Measurements from ENCODE around the gene PTCD3. TPM values are rescaled to one million over a fixed set of nuclear protein-coding genes. Genes with fewer than 3 reads are reported as not detected.

The PTCD3 gene
- total RNA-seq (2021; ENCODE audit: unreplicated experiment) (93.9 TPM), Bru-seq, nascent RNA (percentile 94 among the genes with signal in this experiment), BruChase-seq, experiment 1, labeled RNA remaining after a 2-hour chase (percentile 93 among the genes with signal in this experiment), BruChase-seq, experiment 2, labeled RNA remaining after a 6-hour chase (percentile 89 among the genes with signal in this experiment)
- 50.7 TPM for polyA plus RNA-seq (2012; ENCODE audit: insufficient read length)
- long read RNA-seq, full-length matches to known transcripts, result 47 of 83 reads
- long read RNA-seq, partial matches to known transcripts, result 15 of 83 reads
- long read RNA-seq, other reads (novel, unspliced or antisense), result 21 of 83 reads

DNA sequence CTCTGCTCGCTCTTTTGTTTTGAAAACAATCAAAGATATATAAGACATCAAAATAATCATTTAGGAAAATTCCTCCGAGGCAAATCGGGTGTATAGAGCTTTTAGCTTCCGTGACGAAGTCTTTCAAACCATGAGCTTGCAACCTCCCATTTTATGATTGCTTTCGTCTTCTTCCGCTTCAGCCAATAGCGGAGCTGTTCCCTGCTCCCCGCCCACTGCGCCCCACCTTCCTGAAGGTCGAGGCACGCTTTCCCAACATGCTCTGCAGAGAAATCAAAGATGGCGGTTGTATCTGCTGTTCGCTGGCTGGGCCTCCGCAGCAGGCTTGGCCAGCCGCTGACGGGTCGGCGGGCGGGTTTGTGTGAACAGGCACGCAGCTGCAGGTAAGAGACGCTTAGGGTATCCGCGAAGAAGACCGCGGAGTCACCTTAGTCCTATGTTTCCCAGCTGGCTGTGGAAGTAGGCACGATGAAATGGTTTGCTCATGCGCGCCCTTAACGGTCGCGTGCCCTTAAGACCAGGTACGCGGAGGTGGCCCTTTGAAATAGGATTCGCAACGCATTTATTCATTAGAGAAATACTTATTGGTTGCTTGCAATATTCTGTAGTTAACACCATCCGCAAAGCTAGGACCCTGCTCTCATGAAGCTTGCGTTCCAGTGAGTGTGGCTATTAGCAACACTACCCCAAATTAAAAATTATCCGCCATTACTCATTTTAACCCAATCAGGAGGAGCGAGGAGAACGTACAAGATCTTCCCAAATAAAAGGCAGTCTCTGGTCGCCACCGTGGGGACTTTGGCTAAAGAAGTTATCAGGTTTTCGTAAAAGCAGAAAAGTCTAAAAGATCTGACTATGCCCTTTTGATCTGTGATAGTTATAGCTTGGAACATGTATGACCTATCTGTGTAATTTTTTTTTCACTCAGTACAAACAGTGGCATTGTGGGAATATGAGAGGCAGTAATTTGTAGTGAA is at the start of gene PTCD3:
Gene PTCD3, plus strand, starts transcription at position 267 of the 977 bp plus-strand sequence. Its CDS starts 13 bp downstream, at position 280.
- H3K4me3 ChIP-seq (ENCODE audit: low read depth in 2 of 2, low read length in 2 of 2), result peak within 1 kb of the TSS; percentile 96 to 99
- ChIA-PET POLR2A (interaction anchor here (0.8 kb wide), 1 partner anchor 14 kb away, joined by 4 read pairs; no protein-coding TSS in a partner anchor), CTCF (interaction anchor here (1.0 to 1.1 kb wide), 2 partner anchors 18 to 19 kb away, joined by 3 to 13 read pairs; no protein-coding TSS in a partner anchor)
- H3K9me3 ChIP-seq (ENCODE audit: control insufficient read depth, insufficient read depth, low read depth, low read length), result no peaks in the 10 kb centered on the region
- H3K4me1 ChIP-seq (ENCODE audit: control insufficient read depth, insufficient read depth, low read length), result peaks cover 21% of the 10 kb centered on the region
- ATAC-seq (peak; percentile 97), DNase-seq (ENCODE audit: low read depth, low spot score) (peak; percentile 91)
- BruUV-seq (replicated peaks), result no TSS peak
- H3K27me3 ChIP-seq (ENCODE audit: control insufficient read depth, insufficient read depth, low read length), result no peaks in the 10 kb centered on the region
- peak within 1 kb of the TSS; percentile 99 for H3K27ac ChIP-seq (ENCODE audit: low read length)
- intact Hi-C loops (cut with micrococcal nuclease; ENCODE audit: unreplicated experiment), result no loop called here
- in situ Hi-C loops (cut with HindIII; ENCODE audit: low pct_unique_long_range_greater_than_20kb, low sequenced_read_pairs), result no loop called here
- no peak for TF ChIP-seq SIN3A (IDR thresholded peaks at IDR 0.05; ENCODE audit: borderline replicate concordance, insufficient read depth, low read depth, low read length)
- TF ChIP-seq POLR2AphosphoS5 (IDR thresholded peaks at IDR 0.05; ENCODE audit: low read depth, low read length), result peak; percentile 91
- TF ChIP-seq, protein P1, sequence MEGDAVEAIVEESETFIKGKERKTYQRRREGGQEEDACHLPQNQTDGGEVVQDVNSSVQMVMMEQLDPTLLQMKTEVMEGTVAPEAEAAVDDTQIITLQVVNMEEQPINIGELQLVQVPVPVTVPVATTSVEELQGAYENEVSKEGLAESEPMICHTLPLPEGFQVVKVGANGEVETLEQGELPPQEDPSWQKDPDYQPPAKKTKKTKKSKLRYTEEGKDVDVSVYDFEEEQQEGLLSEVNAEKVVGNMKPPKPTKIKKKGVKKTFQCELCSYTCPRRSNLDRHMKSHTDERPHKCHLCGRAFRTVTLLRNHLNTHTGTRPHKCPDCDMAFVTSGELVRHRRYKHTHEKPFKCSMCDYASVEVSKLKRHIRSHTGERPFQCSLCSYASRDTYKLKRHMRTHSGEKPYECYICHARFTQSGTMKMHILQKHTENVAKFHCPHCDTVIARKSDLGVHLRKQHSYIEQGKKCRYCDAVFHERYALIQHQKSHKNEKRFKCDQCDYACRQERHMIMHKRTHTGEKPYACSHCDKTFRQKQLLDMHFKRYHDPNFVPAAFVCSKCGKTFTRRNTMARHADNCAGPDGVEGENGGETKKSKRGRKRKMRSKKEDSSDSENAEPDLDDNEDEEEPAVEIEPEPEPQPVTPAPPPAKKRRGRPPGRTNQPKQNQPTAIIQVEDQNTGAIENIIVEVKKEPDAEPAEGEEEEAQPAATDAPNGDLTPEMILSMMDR (IDR thresholded peaks at IDR 0.05), result no peak
- TF ChIP-seq, protein P2, sequence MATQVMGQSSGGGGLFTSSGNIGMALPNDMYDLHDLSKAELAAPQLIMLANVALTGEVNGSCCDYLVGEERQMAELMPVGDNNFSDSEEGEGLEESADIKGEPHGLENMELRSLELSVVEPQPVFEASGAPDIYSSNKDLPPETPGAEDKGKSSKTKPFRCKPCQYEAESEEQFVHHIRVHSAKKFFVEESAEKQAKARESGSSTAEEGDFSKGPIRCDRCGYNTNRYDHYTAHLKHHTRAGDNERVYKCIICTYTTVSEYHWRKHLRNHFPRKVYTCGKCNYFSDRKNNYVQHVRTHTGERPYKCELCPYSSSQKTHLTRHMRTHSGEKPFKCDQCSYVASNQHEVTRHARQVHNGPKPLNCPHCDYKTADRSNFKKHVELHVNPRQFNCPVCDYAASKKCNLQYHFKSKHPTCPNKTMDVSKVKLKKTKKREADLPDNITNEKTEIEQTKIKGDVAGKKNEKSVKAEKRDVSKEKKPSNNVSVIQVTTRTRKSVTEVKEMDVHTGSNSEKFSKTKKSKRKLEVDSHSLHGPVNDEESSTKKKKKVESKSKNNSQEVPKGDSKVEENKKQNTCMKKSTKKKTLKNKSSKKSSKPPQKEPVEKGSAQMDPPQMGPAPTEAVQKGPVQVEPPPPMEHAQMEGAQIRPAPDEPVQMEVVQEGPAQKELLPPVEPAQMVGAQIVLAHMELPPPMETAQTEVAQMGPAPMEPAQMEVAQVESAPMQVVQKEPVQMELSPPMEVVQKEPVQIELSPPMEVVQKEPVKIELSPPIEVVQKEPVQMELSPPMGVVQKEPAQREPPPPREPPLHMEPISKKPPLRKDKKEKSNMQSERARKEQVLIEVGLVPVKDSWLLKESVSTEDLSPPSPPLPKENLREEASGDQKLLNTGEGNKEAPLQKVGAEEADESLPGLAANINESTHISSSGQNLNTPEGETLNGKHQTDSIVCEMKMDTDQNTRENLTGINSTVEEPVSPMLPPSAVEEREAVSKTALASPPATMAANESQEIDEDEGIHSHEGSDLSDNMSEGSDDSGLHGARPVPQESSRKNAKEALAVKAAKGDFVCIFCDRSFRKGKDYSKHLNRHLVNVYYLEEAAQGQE (IDR thresholded peaks at IDR 0.05; ENCODE audit: insufficient read depth in 1 of 2, low read depth in 2 of 2, low read length in 1 of 2), result 0 out of 4 replicates have a peak, but pooled peaks of 1 of the 2 experiments have one; percentile 53
- TF ChIP-seq TCF7L2 (IDR thresholded peaks at IDR 0.05; ENCODE audit: low read depth, low read length), result peak; percentile 69
- H3K36me3 ChIP-seq (ENCODE audit: control insufficient read depth, insufficient read depth, low read length), result peaks cover 39% of the 10 kb centered on the region

DNA sequence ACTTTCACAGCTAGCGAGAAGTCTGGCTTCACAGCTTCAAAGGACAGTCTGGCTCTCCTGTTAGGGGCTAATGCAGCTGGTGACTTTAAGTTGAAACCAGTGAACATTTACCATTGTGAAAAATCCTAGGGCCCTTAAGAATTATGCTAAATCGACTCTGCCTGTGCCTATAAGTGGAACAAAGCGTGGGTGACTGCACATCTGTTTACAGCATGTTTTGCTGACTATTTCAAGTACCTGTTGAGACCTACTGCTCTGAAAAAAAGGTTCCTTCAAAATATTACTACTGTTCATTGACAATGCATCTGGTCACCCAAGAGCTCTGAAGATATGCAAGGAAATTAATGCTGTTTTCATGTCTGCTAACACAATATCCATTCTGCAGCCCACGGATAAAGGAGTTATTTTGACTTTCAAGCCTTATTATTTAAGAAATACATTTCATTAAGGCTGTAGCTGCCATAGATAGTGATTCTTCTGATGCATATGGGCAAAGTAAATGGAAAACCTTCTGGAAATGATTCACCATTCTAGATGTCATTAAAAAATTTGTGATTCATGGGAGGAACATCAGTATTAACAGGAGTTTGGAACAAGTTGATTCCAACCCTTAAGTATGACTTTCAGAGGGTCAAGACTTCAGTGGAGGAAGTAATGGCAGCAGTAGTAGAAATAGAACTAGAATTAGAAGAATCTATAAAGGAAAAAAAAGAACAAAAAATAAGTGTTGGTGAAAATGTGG is 49.3 kb upstream of the PTCD3 start:
- TF ChIP-seq POLR2AphosphoS5 (IDR thresholded peaks at IDR 0.05; ENCODE audit: low read depth, low read length), result no peak
- TF ChIP-seq SIN3A (IDR thresholded peaks at IDR 0.05; ENCODE audit: borderline replicate concordance, insufficient read depth, low read depth, low read length), result no peak
- TF ChIP-seq, protein P2 (IDR thresholded peaks at IDR 0.05; ENCODE audit: insufficient read depth in 1 of 2, low read depth in 2 of 2, low read length in 1 of 2), result no peak
- TF ChIP-seq TCF7L2 (IDR thresholded peaks at IDR 0.05; ENCODE audit: low read depth, low read length), result no peak
- TF ChIP-seq, protein P1 (IDR thresholded peaks at IDR 0.05), result no peak
- ChIA-PET CTCF (interaction anchor here (0.7 kb wide), 1 partner anchor 419 kb away, joined by 3 read pairs; no protein-coding TSS in a partner anchor), POLR2A (no interaction called here)
- Histone ChIP-seq H3K9me3 (ENCODE audit: control insufficient read depth, insufficient read depth, low read depth, low read length) (no peaks in the 10 kb centered on the region), H3K36me3 (ENCODE audit: control insufficient read depth, insufficient read depth, low read length) (peaks cover 16% of the 10 kb centered on the region), H3K4me1 (ENCODE audit: control insufficient read depth, insufficient read depth, low read length) (no peaks in the 10 kb centered on the region), H3K4me3 (ENCODE audit: low read depth in 2 of 2, low read length in 2 of 2) (no peak overlapping the region), H3K27me3 (ENCODE audit: control insufficient read depth, insufficient read depth, low read length) (no peaks in the 10 kb centered on the region), H3K27ac (ENCODE audit: low read length) (no peak overlapping the region)
- intact Hi-C loops (cut with micrococcal nuclease; ENCODE audit: unreplicated experiment) (no loop called here), in situ Hi-C loops (cut with HindIII; ENCODE audit: low pct_unique_long_range_greater_than_20kb, low sequenced_read_pairs) (no loop called here)
- DNase-seq (ENCODE audit: low read depth, low spot score) (no peak), ATAC-seq (no peak)
- TSS peak; percentile 24 for BruUV-seq (replicated peaks)
